Fibroblast of the aortic adventitia (primary cell): ENCODE results near the gene TBKBP1. TPM values are rescaled to one million over a fixed set of nuclear protein-coding genes. Genes with fewer than 3 reads are reported as not detected.

Experiments
- DNase-seq: peaks from one replicate; pipeline ENCODE4 v3.0.0-alpha.2; 2010; ENCODE audit warnings: low read depth
- H3K4me3 ChIP-seq: 2 replicates; pipeline ENCODE4 v1.5.1; 2011; ENCODE audit warnings: low read depth, mild to moderate bottlenecking, control low read depth, low read length, moderate library complexity
- CTCF ChIP-seq: IDR thresholded peaks from 2 replicates; pipeline ENCODE4 v1.5.1; 2011; ENCODE audit warnings: mild to moderate bottlenecking, low read length, control low read depth, inconsistent platforms; ENCODE audit not compliant: insufficient read depth
- small RNA-seq: library from RNA; depleted of rRNA; stranded (forward); fragments of <200 nt; gene quantifications from one replicate; pipeline ENCODE3, GENCODE V24; 2012
- total RNA-seq: library from RNA; depleted of rRNA; stranded (reverse); fragments of >200 nt; gene quantifications from 2 replicates; pipeline ENCODE4 v1.2.3, GENCODE V29; 2012; ENCODE audit warnings: low replicate concordance

TBKBP1 gene
- total RNA-seq, 1 donor: 9.5 TPM

- DNase-seq: no peak
- no peak overlapping the region for H3K4me3 ChIP-seq
- no peak for TF ChIP-seq CTCF
Observed at GRCh38 chr17:47745037-47745380, 51.0 kb downstream of the TBKBP1 start.

GRCh38 chr17:47751471-47751870 is 57.5 kb downstream of the TBKBP1 start:
- H3K4me3 ChIP-seq: no peak overlapping the region
- no peak for DNase-seq
- no peak for TF ChIP-seq CTCF

- TF ChIP-seq CTCF: no peak
- no peak overlapping the region for H3K4me3 ChIP-seq
- DNase-seq: no peak
Observed at GRCh38 chr17:47757386-47757785, 63.4 kb downstream of the TBKBP1 start.

- no peak for TF ChIP-seq CTCF
- no peak overlapping the region for H3K4me3 ChIP-seq
- DNase-seq: no peak
Observed at GRCh38 chr17:47760409-47761140, 66.6 kb downstream of the TBKBP1 start.

Small RNAs within 50 kb of the gene (small RNA-seq; reads per million reads assigned to genes)
- gene AC015674.1: not detected

Other genes starting within 250 kb of the TBKBP1 start
- 106 and 299 TPM in 2 replicates for gene NPEPPS, start 163.1 kb upstream of the TBKBP1 start, total RNA-seq
- 473 and 851 TPM in 2 replicates for gene KPNB1, start 44.2 kb upstream of the TBKBP1 start, total RNA-seq
- not detected in 2 replicates for gene TBX21, start 39.1 kb downstream of the TBKBP1 start, total RNA-seq
- gene OSBPL7, start 127.6 kb downstream of the TBKBP1 start, total RNA-seq: 4.6 and 6.1 TPM in 2 replicates
- 5.8 and 28.0 TPM in 2 replicates for gene MRPL10, start 137.4 kb downstream of the TBKBP1 start, total RNA-seq
- 0.16 TPM in 1 of 2 replicates, not detected in the other for gene LRRC46, start 137.5 kb downstream of the TBKBP1 start, total RNA-seq
- gene SCRN2, start 147.1 kb downstream of the TBKBP1 start, total RNA-seq: 14.7 and 20.7 TPM in 2 replicates
- gene SP6, start 157.0 kb downstream of the TBKBP1 start, total RNA-seq: 0.09 TPM in 1 of 2 replicates, not detected in the other
- gene SP2, start 202.1 kb downstream of the TBKBP1 start, total RNA-seq: 0.08 and 3.7 TPM in 2 replicates
- gene PNPO, start 247.4 kb downstream of the TBKBP1 start, total RNA-seq: 44.9 and 198 TPM in 2 replicates